ENCODE data around the gene HADHA.

The HADHA gene

DNA sequence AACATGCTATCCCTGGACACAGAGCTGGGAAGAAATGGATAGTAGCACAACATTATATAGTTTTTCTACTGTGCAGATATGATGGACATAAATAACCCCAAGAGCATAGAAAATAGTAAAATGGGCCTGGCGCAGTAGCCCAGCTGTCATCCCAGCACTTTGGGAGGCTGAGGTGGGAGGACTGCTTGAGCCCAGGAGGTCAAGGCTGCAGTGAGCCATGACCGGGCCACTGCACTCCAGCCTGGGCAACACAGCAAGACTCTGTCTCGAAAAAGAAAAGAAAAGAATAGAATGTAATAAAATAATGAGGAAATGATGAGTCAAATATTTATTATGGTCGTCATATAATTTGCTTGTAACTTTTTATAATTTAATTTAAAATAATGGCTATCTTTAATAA is 79.0 kb downstream of the HADHA start:
- H3K27ac ChIP-seq (replicated peaks): no peak overlapping the region
- H3K27me3 ChIP-seq (ENCODE audit: insufficient read depth, poor library complexity, severe bottlenecking): no peaks in the 10 kb centered on the region
- no peak overlapping the region for H3K4me3 ChIP-seq (replicated peaks; ENCODE audit: insufficient read depth, low read length)
- DNase-seq (ENCODE audit: low read depth in 1 of 2, low spot score in 1 of 2): no peak
- TF ChIP-seq SPI1 (IDR thresholded peaks at IDR 0.05; ENCODE audit: borderline replicate concordance, low read depth) (no peak), GABPA (IDR thresholded peaks at IDR 0.05; ENCODE audit: low read depth) (no peak), POLR2AphosphoS5 (IDR thresholded peaks at IDR 0.05; ENCODE audit: low read depth) (no peak)
- TF ChIP-seq, protein P1, sequence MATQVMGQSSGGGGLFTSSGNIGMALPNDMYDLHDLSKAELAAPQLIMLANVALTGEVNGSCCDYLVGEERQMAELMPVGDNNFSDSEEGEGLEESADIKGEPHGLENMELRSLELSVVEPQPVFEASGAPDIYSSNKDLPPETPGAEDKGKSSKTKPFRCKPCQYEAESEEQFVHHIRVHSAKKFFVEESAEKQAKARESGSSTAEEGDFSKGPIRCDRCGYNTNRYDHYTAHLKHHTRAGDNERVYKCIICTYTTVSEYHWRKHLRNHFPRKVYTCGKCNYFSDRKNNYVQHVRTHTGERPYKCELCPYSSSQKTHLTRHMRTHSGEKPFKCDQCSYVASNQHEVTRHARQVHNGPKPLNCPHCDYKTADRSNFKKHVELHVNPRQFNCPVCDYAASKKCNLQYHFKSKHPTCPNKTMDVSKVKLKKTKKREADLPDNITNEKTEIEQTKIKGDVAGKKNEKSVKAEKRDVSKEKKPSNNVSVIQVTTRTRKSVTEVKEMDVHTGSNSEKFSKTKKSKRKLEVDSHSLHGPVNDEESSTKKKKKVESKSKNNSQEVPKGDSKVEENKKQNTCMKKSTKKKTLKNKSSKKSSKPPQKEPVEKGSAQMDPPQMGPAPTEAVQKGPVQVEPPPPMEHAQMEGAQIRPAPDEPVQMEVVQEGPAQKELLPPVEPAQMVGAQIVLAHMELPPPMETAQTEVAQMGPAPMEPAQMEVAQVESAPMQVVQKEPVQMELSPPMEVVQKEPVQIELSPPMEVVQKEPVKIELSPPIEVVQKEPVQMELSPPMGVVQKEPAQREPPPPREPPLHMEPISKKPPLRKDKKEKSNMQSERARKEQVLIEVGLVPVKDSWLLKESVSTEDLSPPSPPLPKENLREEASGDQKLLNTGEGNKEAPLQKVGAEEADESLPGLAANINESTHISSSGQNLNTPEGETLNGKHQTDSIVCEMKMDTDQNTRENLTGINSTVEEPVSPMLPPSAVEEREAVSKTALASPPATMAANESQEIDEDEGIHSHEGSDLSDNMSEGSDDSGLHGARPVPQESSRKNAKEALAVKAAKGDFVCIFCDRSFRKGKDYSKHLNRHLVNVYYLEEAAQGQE (IDR thresholded peaks at IDR 0.05; ENCODE audit: insufficient replicate concordance, low read depth): no peak
- TF ChIP-seq, protein P2, sequence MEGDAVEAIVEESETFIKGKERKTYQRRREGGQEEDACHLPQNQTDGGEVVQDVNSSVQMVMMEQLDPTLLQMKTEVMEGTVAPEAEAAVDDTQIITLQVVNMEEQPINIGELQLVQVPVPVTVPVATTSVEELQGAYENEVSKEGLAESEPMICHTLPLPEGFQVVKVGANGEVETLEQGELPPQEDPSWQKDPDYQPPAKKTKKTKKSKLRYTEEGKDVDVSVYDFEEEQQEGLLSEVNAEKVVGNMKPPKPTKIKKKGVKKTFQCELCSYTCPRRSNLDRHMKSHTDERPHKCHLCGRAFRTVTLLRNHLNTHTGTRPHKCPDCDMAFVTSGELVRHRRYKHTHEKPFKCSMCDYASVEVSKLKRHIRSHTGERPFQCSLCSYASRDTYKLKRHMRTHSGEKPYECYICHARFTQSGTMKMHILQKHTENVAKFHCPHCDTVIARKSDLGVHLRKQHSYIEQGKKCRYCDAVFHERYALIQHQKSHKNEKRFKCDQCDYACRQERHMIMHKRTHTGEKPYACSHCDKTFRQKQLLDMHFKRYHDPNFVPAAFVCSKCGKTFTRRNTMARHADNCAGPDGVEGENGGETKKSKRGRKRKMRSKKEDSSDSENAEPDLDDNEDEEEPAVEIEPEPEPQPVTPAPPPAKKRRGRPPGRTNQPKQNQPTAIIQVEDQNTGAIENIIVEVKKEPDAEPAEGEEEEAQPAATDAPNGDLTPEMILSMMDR (IDR thresholded peaks at IDR 0.05; ENCODE audit: insufficient read depth, low read length): no peak

DNA sequence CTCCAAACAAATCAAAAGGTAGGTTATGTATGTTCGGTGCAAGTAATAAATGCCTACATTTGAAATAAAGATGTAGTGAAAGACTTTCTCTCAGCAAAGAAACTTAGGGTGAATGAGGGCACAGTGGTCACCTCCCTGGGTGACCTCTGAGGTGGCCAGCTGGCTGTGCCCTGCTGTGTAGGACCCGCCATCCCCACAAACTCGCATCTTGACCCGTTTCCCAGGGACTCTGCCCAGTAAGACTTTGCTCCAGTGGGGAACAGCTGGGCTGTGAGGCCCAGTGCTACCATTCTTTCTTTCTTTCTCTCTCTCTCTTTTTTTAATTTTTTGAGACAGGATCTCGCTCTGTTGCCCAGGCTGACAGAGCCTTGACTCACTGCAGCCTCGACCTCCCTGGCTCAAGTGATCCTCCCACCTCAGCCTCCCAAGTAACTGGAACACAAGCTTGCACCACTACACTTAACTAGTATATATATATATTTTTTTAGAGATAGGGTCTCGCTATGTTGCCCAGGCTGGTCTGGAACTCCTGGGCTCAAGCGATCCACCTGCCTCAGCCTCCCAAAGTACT is 79.7 kb downstream of the HADHA start:
- TF ChIP-seq, protein P2 (IDR thresholded peaks at IDR 0.05; ENCODE audit: insufficient read depth, low read length): no peak
- TF ChIP-seq, protein P1 (IDR thresholded peaks at IDR 0.05; ENCODE audit: insufficient replicate concordance, low read depth): no peak
- no peak for TF ChIP-seq SPI1 (IDR thresholded peaks at IDR 0.05; ENCODE audit: borderline replicate concordance, low read depth)
- no peak for TF ChIP-seq GABPA (IDR thresholded peaks at IDR 0.05; ENCODE audit: low read depth)
- TF ChIP-seq POLR2AphosphoS5 (IDR thresholded peaks at IDR 0.05; ENCODE audit: low read depth): no peak
- DNase-seq (ENCODE audit: low read depth in 1 of 2, low spot score in 1 of 2): no peak
- Histone ChIP-seq H3K4me3 (replicated peaks; ENCODE audit: insufficient read depth, low read length) (no peak overlapping the region), H3K27ac (replicated peaks) (no peak overlapping the region), H3K27me3 (ENCODE audit: insufficient read depth, poor library complexity, severe bottlenecking) (no peaks in the 10 kb centered on the region)

DNA sequence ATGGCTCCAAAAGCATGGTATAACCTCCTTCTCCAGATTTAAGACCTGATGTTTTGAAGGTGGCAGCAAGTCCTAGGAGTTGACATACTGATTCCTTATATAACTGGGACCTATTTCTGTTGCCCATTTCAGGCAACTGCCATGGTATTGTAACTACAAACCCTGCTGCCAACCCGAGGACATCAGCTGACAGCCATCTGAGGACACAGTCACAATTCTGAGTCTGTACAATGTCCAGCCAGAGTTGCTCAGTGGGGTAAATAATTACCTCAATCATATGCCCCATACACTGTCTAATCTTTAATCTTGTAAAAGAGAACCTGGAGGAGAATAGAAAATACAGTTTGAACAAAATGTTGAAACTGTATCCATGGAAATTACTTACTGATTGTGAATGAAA is 80.2 kb downstream of the HADHA start:
- DNase-seq (ENCODE audit: low read depth in 1 of 2, low spot score in 1 of 2): no peak
- TF ChIP-seq GABPA (IDR thresholded peaks at IDR 0.05; ENCODE audit: low read depth): no peak
- Histone ChIP-seq H3K4me3 (replicated peaks; ENCODE audit: insufficient read depth, low read length) (no peak overlapping the region), H3K27ac (replicated peaks) (no peak overlapping the region), H3K27me3 (ENCODE audit: insufficient read depth, poor library complexity, severe bottlenecking) (no peaks in the 10 kb centered on the region)

DNA sequence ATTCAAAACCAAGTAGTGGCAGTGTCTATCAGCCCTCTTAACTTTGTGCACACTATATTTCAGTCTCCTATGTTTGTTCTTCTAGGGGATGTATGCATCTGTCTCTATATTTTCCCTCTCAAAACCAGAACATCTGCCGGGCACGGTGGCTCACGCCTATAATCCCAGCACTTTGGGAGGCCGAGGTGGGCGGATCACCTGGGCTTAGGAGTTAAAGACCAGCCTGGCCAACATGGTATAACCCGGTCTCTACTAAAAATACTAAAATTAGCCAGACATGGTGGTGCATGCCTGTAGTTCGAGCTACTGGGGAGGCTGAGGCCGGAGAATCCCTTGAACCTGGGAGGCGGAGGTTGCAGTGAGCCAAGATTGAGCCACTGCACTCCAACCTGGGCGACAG is 81.5 kb downstream of the HADHA start:
- Histone ChIP-seq H3K27me3 (ENCODE audit: insufficient read depth, poor library complexity, severe bottlenecking) (no peaks in the 10 kb centered on the region), H3K27ac (replicated peaks) (no peak overlapping the region), H3K4me3 (replicated peaks; ENCODE audit: insufficient read depth, low read length) (no peak overlapping the region)
- no peak for TF ChIP-seq POLR2AphosphoS5 (IDR thresholded peaks at IDR 0.05; ENCODE audit: low read depth)
- no peak for TF ChIP-seq GABPA (IDR thresholded peaks at IDR 0.05; ENCODE audit: low read depth)
- TF ChIP-seq, protein P2 (IDR thresholded peaks at IDR 0.05; ENCODE audit: insufficient read depth, low read length): no peak
- TF ChIP-seq, protein P1 (IDR thresholded peaks at IDR 0.05; ENCODE audit: insufficient replicate concordance, low read depth): no peak
- no peak for TF ChIP-seq SPI1 (IDR thresholded peaks at IDR 0.05; ENCODE audit: borderline replicate concordance, low read depth)
- no peak for DNase-seq (ENCODE audit: low read depth in 1 of 2, low spot score in 1 of 2)

Measured in HL-60 (cell line).